ENCODE results near the gene ERAS.
"Not testable (repeated sequence)": the region's sequence is repeated elsewhere in the genome, so short reads cannot be mapped to it uniquely, and the experiment has no call there.

The ERAS gene

DNA sequence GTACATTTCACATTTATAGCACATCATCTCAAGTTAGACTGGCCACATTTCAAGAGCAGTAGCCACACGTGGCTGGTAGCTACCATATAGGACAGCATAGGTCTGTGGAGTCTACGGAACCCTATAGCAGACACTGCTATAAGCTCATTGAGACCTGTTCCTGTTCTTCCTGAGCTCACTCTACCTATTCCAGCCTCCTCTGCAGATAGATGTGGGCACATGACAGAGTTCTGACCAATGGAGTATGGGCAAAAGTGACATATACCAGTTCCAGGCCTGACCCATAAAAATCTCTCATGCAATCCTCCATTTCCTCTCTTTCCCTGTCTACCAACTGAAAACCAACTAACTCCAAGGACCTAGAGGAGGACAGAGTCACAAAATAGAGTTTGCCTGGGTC is 28.0 kb upstream of the ERAS start:
- DNase-seq = no peak

DNA sequence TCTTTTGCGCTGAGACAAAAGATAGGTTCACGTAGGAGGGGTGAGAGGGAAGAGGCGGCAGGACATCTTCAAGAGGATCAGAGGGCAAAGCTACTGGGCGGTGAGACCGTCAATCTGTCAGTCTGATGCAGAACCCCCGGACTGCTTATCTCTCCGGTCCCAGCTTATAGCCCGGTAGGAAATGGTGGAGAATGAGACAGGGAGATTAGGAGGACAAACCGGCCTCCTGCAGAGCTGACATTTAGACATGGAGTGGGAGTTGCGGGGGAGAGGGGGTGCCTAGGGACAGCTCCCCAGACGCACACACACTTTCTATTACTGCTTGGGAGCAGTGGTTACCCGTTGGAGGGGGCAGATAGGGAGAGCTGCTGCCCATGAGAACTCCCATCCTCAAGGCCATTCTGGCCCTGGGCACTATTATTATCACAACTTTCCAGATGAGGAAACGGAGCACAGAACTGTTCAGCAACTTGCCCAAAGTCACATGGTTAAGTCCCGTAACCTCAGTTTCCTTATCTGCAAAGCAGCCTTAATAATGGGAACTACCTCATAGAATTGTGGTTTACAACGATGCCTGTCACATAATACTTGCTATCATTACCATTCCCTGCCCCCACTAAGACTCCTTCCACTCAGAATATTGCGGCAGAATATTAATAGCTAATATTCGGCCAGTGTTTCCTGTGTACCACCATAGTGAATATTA is 25.6 kb upstream of the ERAS start:
- no peak for DNase-seq

DNA sequence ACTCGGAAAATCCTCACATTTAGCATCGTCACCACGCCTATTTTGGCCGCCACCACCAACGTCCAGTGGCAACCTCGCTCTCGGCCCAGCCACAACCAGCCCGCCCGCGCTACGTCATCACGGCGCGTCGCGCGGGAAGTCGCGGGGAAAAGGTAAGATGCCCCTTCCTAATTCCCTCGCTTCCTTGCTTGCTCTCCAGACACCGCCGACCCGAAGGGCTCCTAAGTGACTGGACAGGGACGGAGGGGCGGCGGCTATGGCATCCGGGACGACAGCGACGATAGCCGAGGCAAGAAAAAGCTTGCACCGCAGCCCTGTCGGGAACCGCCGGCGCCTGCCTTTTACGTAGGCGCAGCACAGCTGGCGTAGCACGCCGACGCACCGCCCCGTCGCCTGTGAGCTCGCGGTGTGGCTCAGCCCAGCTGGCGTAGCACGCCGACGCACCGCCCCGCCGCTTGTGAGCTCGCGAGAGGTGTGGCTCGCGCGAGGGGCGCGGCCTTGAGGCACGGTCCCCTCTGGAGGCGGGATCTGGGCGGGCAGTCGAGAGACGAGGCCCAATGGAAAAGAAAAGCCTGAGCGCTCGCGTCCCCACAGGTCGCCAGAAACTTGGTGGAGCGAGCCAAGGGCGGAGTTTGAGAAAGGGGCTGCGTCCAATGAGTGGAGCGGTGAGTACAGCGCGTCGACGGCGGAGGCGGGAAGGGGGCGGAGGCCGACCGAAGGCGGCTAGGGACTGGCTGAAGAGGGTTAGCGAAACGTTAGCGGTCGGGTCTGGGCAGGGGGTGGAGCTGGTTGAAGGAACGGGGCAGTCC is 24.8 kb upstream of the ERAS start, which contains the start of gene HDAC6:
TSS of gene HDAC6 (plus strand) at position 788 of the 809 bp plus-strand sequence. CDS start 626 bp downstream, outside the sequence.
- DNase-seq = peak; percentile 93 to 94

DNA sequence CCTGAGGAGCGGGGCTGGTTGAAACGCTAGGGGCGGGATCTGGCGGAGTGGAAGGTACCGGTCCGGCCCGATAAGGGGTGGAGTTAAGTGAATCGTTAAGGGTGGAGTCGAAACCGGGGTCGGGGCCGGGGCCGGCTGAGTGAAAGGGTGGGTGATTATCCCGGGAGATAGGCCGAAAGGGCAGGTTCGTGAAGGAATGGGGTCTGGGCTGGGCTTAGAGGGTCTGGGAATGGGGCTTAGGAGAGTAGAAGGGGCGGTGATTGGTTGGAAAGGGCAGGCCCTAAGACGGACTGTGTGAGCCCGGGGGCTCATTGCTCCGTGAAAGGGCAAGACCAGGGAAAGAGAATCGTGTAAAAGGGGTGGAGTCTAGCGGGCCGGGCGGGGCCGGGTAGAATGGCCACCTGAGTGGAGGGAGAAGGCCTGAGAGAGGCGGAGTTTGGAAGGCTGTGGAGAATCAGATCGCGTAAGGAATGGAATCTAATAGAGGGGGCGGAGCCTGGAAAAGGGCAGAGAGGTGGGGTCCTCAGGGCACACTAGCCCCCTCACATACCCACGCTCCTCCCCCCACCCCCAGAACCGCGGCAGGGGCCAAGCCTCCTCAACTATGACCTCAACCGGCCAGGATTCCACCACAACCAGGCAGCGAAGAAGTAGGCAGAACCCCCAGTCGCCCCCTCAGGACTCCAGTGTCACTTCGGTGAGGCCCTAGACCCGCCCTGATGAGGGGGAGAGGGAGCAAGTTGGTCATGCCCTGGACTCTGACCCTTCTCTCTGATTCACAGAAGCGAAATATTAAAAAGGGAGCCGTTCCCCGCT is 24.0 kb upstream of the ERAS start:
- DNase-seq = no peak

DNA sequence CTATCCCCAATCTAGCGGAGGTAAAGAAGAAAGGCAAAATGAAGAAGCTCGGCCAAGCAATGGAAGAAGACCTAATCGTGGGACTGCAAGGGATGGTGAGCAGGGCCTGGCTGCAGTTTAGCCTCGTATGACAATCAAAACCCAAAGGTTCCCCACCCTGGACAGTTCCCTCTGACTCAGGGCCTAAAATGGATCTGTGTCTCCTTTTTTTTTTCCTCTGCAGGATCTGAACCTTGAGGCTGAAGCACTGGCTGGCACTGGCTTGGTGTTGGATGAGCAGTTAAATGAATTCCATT is 23.5 kb upstream of the ERAS start:
- no peak for DNase-seq

DNA sequence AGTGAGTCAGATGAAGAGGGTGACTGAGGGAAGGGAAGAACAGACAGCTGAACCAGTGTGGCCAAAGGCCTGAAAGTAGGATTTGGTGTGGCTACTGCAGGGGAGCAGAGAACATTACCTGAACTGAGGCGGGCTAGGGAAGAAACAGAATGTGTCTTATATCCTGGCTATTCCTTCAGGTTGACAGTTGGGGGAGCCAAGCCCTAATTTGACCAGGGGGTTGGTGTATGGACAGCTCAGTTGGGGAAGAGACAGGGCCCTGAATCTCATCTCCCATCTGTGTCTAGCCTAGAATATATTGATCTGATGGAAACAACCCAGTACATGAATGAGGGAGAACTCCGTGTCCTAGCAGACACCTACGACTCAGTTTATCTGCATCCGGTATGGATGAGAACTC is 20.2 kb upstream of the ERAS start:
- DNase-seq = no peak

DNA sequence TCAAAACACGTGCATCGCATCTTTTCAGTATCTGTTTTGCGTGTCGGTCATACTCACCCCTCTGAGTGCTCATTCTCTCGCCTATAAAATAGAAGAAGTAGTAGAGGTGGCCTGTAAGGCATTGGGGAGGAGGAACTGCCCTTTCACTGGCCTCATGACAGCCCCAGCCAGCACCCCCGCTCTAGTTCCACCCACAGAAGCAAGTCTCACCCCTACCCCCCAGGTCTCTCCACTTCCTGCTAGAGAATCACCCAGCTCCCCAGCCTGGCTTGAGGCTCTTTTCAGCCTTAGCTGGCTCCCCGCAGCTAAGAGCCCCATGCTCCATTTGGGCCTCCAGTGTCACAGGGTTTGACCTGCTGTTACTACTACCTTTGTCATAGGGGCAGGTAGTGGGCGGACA is 12.7 kb upstream of the ERAS start:
- no peak for DNase-seq

DNA sequence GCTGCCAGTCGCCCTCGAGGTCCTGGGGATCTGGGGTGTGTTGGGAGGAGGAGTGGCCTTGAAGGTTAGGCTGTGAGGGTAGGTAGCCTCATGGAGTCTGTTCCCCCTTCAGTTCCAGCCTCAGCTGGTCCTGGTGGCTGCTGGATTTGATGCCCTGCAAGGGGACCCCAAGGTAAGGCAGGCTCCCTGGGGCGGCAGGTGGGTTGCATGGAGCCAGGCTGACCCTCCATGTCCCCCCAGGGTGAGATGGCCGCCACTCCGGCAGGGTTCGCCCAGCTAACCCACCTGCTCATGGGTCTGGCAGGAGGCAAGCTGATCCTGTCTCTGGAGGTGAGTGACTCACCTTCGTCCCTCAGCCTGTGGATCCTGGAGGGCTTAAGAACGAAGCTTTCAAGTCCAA is 11.6 kb upstream of the ERAS start:
- DNase-seq = no peak

DNA sequence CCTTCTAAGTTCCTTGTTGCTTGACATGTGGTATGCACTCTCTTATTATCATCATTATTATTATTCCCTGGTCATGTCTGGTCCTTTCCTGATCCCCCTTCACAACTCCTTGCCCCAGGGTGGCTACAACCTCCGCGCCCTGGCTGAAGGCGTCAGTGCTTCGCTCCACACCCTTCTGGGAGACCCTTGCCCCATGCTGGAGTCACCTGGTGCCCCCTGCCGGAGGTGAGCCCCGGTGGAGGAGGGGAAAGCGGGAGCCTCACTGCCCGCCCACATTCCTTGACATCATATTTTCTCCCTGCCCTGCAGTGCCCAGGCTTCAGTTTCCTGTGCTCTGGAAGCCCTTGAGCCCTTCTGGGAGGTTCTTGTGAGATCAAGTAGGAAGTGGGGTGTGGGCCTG is 11.0 kb upstream of the ERAS start:
- no peak for DNase-seq

DNA sequence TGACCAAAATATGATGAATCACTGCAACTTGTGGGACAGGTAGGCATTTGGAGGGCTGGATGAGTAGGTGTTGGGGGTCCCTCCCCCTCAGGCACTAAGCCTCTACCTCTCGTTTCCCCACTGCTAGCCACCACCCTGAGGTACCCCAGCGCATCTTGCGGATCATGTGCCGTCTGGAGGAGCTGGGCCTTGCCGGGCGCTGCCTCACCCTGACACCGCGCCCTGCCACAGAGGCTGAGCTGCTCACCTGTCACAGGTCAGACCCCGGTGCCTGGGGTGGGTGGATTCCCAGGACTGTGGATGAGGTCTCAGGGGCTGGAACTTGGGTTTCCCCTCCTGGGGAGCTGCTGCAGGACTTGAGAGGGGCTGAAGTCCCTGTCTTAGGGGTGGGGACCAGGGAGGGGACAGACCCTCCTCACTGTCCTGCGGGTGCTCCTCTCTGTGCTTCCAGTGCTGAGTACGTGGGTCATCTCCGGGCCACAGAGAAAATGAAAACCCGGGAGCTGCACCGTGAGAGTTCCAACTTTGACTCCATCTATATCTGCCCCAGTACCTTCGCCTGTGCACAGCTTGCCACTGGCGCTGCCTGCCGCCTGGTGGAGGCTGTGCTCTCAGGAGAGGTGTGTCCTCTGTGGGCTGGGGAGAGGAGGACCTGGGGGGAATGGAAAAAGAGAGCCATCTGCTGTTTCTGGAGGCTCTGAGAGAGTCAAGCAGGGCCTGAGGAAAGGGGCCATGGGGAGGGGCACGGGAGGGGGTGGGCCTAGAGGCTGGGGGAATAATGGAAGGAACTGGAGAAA is 10.1 kb upstream of the ERAS start:
- DNase-seq = no peak

DNA sequence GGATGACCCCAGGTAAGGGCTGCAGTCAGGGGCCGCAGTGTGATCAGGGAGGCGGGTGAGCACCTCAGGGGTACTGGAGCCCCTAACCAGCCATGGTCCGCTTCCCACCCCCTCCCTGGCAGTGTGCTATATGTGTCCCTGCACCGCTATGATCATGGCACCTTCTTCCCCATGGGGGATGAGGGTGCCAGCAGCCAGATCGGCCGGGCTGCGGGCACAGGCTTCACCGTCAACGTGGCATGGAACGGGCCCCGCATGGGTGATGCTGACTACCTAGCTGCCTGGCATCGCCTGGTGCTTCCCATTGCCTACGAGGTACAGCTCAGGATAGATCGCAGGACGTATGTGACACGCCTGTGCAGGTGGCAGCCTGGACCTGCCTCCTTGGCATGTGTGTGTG is 8.2 kb upstream of the ERAS start:
- no peak for DNase-seq

DNA sequence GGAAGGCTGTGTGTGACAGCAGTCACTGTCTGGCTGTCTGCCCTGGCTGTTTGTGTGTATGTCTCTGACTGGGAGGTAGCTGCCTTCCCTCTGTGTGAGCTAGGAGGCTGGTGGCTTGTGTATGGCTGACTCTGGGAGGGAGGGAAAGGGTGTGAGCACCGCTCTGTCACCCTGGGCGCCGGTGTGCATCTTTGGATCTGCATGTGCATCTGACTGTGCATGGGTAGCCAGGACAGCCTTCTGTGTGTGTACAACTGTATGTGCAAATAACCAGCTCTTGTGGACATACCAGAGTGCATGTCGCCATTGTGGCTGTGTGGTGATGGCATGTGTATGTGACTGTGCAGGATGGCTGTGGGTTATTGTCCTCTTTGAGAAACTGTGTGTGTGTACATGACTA is 7.4 kb upstream of the ERAS start:
- no peak for DNase-seq

DNA sequence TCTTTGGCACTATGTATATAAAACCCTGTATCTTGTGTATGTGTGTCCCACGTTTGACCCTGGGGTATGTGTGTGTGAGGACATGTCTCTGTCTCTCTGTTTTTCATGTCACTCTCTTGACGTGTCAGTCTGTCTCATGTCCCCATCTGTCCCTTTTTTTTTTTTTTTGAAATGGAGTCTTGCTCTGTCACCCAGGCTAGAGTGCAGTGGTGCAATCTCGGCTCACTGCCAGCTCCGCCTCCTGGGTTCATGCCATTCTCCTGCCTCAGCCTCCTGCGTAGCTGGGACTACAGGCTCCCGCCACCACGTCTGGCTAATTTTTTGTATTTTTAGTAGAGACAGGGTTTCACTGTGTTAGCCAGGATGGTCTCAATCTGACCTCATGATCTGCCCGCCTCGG is 6.9 kb upstream of the ERAS start:
- not testable (repeated sequence) for DNase-seq

DNA sequence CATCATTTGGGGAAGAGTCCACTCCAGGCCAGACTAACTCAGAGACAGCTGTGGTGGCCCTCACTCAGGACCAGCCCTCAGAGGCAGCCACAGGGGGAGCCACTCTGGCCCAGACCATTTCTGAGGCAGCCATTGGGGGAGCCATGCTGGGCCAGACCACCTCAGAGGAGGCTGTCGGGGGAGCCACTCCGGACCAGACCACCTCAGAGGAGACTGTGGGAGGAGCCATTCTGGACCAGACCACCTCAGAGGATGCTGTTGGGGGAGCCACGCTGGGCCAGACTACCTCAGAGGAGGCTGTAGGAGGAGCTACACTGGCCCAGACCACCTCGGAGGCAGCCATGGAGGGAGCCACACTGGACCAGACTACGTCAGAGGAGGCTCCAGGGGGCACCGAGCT is 3.3 kb upstream of the ERAS start:
- no peak for DNase-seq

DNA sequence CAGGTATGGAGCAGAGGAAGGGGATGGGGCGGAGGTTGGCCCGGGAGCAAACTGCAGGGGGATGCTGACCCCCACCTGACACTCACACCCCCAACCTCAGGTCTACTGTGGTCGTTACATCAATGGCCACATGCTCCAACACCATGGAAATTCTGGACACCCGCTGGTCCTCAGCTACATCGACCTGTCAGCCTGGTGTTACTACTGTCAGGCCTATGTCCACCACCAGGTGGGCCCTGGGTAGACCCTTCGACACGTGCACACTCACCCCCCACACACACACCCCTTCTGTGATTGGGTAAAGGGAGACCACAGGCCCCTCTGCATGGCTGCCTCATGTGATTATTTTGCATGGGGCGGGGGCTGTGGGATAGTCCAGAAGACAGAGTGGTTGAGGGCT is 2.2 kb upstream of the ERAS start:
- no peak for DNase-seq

DNA sequence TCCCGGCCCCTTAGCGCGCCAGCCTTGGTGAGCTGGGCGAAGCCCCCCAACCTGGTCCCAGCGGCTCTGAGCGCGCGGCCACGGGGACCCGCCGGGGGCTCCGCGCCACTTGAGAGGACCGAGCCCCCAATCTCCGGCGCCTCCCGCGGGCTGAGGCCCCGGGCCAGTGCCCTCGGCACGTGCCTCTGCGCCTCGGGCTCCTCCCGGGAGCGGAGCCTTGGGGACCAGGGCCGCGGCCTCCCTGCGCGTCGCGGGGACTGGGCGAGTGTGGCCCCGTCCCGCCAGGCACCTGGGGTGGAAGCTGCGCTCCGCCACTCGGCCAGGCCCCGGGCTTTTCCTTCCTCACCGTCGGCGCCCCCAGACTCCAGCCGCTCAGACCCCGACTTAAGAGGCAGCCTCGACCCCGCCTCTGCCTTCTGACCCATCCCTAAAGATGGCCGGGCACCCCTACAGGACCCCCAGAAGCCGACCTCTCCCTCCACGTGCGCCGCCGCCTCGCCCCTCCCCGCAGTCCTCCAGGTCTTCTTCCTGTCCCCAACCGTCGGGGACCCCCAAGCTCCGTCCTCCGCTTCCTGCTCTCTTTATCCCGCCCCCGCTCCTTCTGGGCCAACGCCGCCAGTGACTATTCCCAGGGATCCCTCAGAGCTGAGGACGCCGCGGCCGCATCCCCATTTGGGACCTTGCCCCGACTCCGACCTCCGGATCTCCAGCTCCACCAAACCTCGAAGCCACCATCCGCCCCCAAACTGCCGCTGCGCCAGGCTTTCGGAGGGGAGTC is 752 bp downstream of the ERAS start:
- DNase-seq = no peak

DNA sequence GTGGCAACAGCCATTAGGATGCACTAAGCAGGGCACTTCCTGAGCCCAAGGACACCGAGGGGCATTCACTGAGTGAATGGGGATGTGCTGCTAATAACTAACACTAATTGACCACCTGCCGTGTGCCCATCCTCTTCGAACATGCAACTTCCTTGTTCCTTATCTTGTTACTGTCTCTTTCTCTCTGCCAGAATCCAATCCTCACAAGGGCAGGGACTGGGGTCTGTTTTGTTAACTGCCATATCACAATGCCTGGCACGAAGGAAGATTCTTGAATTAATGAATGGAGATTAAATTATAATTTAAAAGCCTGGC is 1.3 kb downstream of the ERAS start:
- DNase-seq = no peak

DNA sequence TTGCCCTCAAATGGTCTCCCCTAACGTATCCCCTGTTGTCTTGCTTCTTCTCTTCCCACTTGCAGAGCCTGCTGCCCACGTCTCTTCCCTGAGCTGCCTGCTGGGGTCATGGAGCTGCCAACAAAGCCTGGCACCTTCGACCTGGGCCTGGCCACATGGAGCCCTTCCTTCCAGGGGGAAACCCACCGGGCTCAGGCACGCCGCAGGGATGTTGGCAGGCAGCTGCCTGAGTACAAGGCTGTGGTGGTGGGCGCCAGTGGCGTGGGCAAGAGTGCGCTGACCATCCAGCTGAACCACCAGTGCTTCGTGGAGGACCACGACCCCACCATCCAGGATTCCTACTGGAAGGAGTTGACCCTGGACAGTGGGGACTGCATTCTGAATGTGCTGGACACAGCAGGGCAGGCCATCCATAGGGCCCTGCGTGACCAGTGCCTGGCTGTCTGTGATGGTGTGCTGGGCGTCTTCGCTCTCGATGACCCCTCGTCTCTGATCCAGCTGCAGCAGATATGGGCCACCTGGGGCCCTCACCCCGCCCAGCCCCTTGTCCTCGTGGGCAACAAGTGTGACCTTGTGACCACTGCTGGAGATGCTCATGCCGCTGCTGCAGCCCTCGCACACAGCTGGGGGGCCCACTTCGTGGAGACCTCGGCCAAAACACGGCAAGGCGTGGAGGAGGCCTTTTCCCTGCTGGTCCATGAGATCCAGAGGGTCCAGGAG is 2.9 kb downstream of the ERAS start:
- no peak for DNase-seq

DNA sequence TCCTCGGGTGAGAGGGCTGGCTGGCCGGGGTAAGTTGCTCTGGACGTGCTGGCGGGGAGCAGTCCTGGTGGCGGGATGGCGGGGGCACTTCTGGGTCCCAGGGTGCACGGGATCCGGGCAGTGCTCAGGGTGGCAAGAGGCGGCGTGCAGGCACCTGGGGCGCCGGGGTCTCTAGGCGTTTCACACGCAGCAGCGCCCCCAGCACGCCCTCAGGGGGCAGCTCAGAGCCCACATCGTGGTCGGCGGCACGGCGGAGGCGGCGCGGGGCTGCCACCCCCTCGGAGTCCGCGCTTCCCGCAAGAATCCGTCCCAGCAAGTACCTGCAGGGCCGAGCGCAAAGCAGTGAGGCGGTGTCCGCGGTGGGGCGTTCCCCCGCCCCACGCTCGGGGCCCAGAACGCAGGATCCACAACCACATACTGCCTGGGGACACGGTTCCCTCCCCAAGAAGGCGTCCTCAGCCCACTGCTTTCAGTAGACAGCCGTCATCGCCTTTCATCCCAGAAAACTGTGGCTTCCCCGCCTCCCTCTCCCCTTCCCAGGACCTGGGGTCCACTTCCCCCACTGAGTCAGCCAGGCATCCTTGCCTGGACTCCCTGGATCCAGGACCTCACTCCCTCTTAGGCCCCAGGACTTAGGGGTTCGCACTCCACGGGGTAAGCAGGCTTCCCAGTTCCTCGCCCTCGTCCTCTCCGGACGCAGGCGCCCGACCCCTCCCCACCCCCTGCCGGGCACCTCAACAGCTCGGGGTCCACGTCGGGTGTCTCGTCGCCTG is 5.0 kb downstream of the ERAS start:
- DNase-seq = no peak

DNA sequence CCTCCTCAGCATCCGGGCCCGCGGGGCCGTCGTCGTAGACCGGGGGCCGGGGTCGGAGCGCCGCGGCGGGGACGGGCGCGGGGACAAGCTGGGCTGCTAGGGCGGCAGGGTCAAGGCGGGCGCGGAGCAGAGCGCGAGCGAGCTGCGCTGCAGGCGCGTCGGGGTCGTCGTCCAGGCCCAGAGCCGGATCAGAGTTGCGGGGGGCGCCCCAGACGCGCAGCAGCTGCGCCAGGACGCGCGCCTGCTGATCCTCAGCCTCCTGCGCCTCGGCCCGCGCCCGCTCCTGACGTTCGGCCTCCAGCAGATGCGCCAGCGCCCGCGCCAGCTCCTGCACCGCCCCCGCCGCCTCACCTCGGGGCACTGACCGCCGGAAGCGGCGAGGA is 5.6 kb downstream of the ERAS start:
- no peak for DNase-seq
